Type B pancreatic cell (in vitro differentiated cells): ENCODE measurements around the gene OTP. TPM values are rescaled to one million over a fixed set of nuclear protein-coding genes. Genes with fewer than 3 reads are reported as not detected.
"Not testable (repeated sequence)": the region's sequence is repeated elsewhere in the genome, so short reads cannot be mapped to it uniquely, and the experiment has no call there.

Experiments
- DNase-seq: peaks from one replicate; pipeline ENCODE4 v3.0.0; 2021; ENCODE audit warnings: mixed read lengths; ENCODE audit not compliant: unreplicated experiment; ENCODE audit errors: extremely low spot score
- H3K27ac Mint-ChIP-seq: 2 replicates; pipeline ENCODE4 v1.8.0; 2021; ENCODE audit warnings: mild to moderate bottlenecking, mixed read lengths
- H3K27me3 Mint-ChIP-seq: 2 replicates; pipeline ENCODE4 v1.8.0; 2021; ENCODE audit warnings: mixed read lengths
- H3K36me3 Mint-ChIP-seq: 2 replicates; pipeline ENCODE4 v1.8.0; 2021; ENCODE audit warnings: mixed read lengths
- H3K4me1 Mint-ChIP-seq: one replicate; pipeline ENCODE4 v1.8.0; 2021; ENCODE audit warnings: mixed read lengths; ENCODE audit not compliant: unreplicated experiment
- H3K4me3 Mint-ChIP-seq: 2 replicates; pipeline ENCODE4 v1.8.0; 2021; ENCODE audit warnings: mild to moderate bottlenecking, mixed read lengths
- H3K9me3 Mint-ChIP-seq: 2 replicates; pipeline ENCODE4 v1.8.0; 2021; ENCODE audit warnings: mixed read lengths
- total RNA-seq: library from RNA; stranded (reverse); gene quantifications from 2 replicates; pipeline ENCODE4 v1.2.1, GENCODE V29; 2021; ENCODE audit warnings: low replicate concordance
- TF ChIP-seq, protein P1 (sequence below): fragments of 200-600 bp; sonication (generic); conservative IDR thresholded peaks from 2 replicates; pipeline ENCODE4 v1.5.0; 2021; ENCODE audit warnings: antibody characterized with exemption, mild to moderate bottlenecking

Gene OTP
- total RNA-seq, 1 donor from 2014 or later, result 0.17 TPM

GRCh38 chr5:77627869-77628674, 10.4 kb downstream of the OTP start:
- no peak for DNase-seq
- TF ChIP-seq, protein P1, sequence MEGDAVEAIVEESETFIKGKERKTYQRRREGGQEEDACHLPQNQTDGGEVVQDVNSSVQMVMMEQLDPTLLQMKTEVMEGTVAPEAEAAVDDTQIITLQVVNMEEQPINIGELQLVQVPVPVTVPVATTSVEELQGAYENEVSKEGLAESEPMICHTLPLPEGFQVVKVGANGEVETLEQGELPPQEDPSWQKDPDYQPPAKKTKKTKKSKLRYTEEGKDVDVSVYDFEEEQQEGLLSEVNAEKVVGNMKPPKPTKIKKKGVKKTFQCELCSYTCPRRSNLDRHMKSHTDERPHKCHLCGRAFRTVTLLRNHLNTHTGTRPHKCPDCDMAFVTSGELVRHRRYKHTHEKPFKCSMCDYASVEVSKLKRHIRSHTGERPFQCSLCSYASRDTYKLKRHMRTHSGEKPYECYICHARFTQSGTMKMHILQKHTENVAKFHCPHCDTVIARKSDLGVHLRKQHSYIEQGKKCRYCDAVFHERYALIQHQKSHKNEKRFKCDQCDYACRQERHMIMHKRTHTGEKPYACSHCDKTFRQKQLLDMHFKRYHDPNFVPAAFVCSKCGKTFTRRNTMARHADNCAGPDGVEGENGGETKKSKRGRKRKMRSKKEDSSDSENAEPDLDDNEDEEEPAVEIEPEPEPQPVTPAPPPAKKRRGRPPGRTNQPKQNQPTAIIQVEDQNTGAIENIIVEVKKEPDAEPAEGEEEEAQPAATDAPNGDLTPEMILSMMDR, result no peak
- Mint-ChIP-seq H3K27ac (no peak overlapping the region), H3K27me3 (peaks cover 95% of the 10 kb centered on the region), H3K4me1 (peaks cover 11% of the 10 kb centered on the region), H3K36me3 (no peaks in the 10 kb centered on the region), H3K4me3 (no peak overlapping the region), H3K9me3 (no peaks in the 10 kb centered on the region)

- Mint-ChIP-seq H3K36me3 (no peaks in the 10 kb centered on the region), H3K4me3 (no peak overlapping the region), H3K27ac (no peak overlapping the region), H3K4me1 (no peaks in the 10 kb centered on the region), H3K9me3 (no peaks in the 10 kb centered on the region), H3K27me3 (peaks cover 88% of the 10 kb centered on the region)
- no peak for DNase-seq
- TF ChIP-seq, protein P1, result no peak
These were observed 15.2 kb downstream of the OTP start for GRCh38 chr5:77623203-77623740.

GRCh38 chr5:77621440-77621839, 17.1 kb downstream of the OTP start:
- H3K4me1 Mint-ChIP-seq, result no peaks in the 10 kb centered on the region
- H3K27ac Mint-ChIP-seq, result no peak overlapping the region
- no peak for DNase-seq
- H3K36me3 Mint-ChIP-seq, result no peaks in the 10 kb centered on the region
- peaks cover 83% of the 10 kb centered on the region for H3K27me3 Mint-ChIP-seq
- no peak overlapping the region for H3K4me3 Mint-ChIP-seq
- H3K9me3 Mint-ChIP-seq, result no peaks in the 10 kb centered on the region
- TF ChIP-seq, protein P1, result no peak

DNA sequence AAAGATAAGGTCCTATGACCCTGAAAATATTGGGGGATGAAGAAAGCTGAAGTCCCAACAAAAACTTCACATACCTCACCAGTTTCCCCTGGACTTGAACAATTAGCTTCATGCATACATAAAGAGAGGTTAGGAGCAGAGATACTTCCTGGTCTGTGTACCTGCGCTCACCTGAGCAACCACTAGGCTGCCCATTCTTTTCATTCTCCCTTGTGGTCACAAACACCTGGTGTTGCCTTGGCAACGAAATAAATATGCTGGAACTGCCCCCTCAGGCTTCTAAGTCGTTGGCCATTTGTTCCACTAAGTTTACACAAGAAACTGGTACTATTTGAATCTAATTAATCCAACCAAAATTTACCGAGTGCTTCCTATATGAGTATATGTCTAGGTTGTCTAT, 18.1 kb downstream of the OTP start:
- DNase-seq, result no peak
- H3K4me1 Mint-ChIP-seq, result no peaks in the 10 kb centered on the region
- H3K9me3 Mint-ChIP-seq, result no peaks in the 10 kb centered on the region
- H3K27me3 Mint-ChIP-seq, result peaks cover 77% of the 10 kb centered on the region
- no peaks in the 10 kb centered on the region for H3K36me3 Mint-ChIP-seq
- no peak overlapping the region for H3K4me3 Mint-ChIP-seq
- TF ChIP-seq, protein P1, result peak; percentile 29
- no peak overlapping the region for H3K27ac Mint-ChIP-seq

DNA sequence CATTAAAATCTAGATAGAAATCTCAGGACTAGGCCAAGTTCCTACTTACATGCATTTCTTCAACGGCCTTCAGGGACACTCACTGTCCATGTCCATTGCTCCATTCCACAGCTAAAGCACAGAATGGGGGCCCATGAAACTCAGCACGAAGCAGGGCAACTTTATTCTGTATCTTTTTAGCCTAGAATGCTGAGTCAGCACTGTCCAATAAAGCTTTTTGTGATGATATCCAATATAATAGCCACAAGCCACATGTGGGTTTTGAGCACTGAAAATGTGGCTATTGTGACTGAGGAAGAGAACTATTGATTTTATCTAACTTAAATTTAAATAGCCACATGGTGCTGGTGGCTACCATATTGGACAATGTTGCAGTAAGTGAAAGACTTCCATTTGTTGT, 21.6 kb downstream of the OTP start:
- H3K36me3 Mint-ChIP-seq, result no peaks in the 10 kb centered on the region
- TF ChIP-seq, protein P1, result no peak
- H3K27ac Mint-ChIP-seq, result no peak overlapping the region
- no peak overlapping the region for H3K4me3 Mint-ChIP-seq
- DNase-seq, result no peak
- no peaks in the 10 kb centered on the region for H3K9me3 Mint-ChIP-seq
- peaks cover 49% of the 10 kb centered on the region for H3K27me3 Mint-ChIP-seq
- no peaks in the 10 kb centered on the region for H3K4me1 Mint-ChIP-seq

- not testable (repeated sequence) for H3K4me1 Mint-ChIP-seq, H3K9me3 Mint-ChIP-seq, H3K4me3 Mint-ChIP-seq, H3K27ac Mint-ChIP-seq, H3K36me3 Mint-ChIP-seq, DNase-seq
- H3K27me3 Mint-ChIP-seq, result peaks cover 30% of the 10 kb centered on the region
These were observed 29.6 kb downstream of the OTP start for GRCh38 chr5:77608927-77609326.
